GM23338 (cell line): ENCODE results near the gene RBM12. TPM values are rescaled to one million over a fixed set of nuclear protein-coding genes. Genes with fewer than 3 reads are reported as not detected.

Source experiments
- ATAC-seq: fragments of 200-7000 bp; cut with Tn5 transposase; 3 replicates; pipeline ENCODE4 v1.9.1; 2020
- DNase-seq: peaks from one replicate; pipeline ENCODE4 v3.0.0-alpha.2; 2015; ENCODE audit warnings: low spot score
- H2AFZ ChIP-seq: fragments of 200-600 bp; sonication (generic); 2 replicates; pipeline ENCODE4 v1.8.0; 2016; ENCODE audit warnings: antibody characterized with exemption, mild to moderate bottlenecking, moderate library complexity
- H3F3A ChIP-seq: fragments of 200-600 bp; sonication (generic); replicated peaks from 2 replicates; pipeline ENCODE4 v1.8.0; 2017; ENCODE audit warnings: antibody characterized with exemption, mixed run types, low read depth
- H3K27ac ChIP-seq: fragments of 200-600 bp; sonication (generic); 2 replicates; pipeline ENCODE4 v1.6.1; 2016; ENCODE audit warnings: low read depth
- H3K27me3 ChIP-seq: fragments of 200-600 bp; sonication (generic); 2 replicates; pipeline ENCODE4 v1.8.0; 2016; ENCODE audit warnings: mild to moderate bottlenecking, mixed run types, moderate library complexity; ENCODE audit not compliant: insufficient read depth
- H3K36me3 ChIP-seq: fragments of 200-600 bp; sonication (generic); 2 replicates; pipeline ENCODE4 v1.8.0; 2016; ENCODE audit warnings: mild to moderate bottlenecking; ENCODE audit not compliant: insufficient read depth
- H3K4me1 ChIP-seq: fragments of 200-600 bp; sonication (generic); 2 replicates; pipeline ENCODE4 v1.8.0; 2016; ENCODE audit warnings: mild to moderate bottlenecking, moderate library complexity; ENCODE audit not compliant: insufficient read depth
- H3K4me2 ChIP-seq: fragments of 200-600 bp; sonication (generic); 2 replicates; pipeline ENCODE4 v1.7.1; 2017; ENCODE audit warnings: mixed run types
- H3K4me3 ChIP-seq: fragments of 200-600 bp; sonication (generic); 2 replicates; pipeline ENCODE4 v1.6.1; 2016; ENCODE audit warnings: mixed run types
- H3K79me2 ChIP-seq: fragments of 200-600 bp; sonication (generic); replicated peaks from 2 replicates; pipeline ENCODE4 v1.8.0; 2017; ENCODE audit warnings: mild to moderate bottlenecking; ENCODE audit not compliant: insufficient read depth
- H3K9me2 ChIP-seq: fragments of 200-600 bp; sonication (generic); 2 replicates; pipeline ENCODE4 v1.8.0; 2017; ENCODE audit not compliant: insufficient read depth
- H4K20me1 ChIP-seq: fragments of 200-600 bp; sonication (generic); replicated peaks from 2 replicates; pipeline ENCODE4 v1.8.0; 2017; ENCODE audit warnings: mild to moderate bottlenecking; ENCODE audit not compliant: insufficient read depth
- H3K27ac Mint-ChIP-seq: 2 replicates; pipeline ENCODE4 v1.8.0; 2020; ENCODE audit warnings: inconsistent platforms, mild to moderate bottlenecking, moderate library complexity, mixed read lengths
- H3K27me3 Mint-ChIP-seq: 3 replicates; pipeline ENCODE4 v1.8.0; 2022; ENCODE audit warnings: low read depth, mild to moderate bottlenecking, moderate library complexity, mixed read lengths, inconsistent platforms; ENCODE audit not compliant: insufficient read depth, poor library complexity
- H3K36me3 Mint-ChIP-seq: 3 replicates; pipeline ENCODE4 v1.8.0; 2021; ENCODE audit warnings: low read depth, mild to moderate bottlenecking, inconsistent platforms, moderate library complexity, mixed read lengths
- H3K4me1 Mint-ChIP-seq: 3 replicates; pipeline ENCODE4 v1.8.0; 2020; ENCODE audit warnings: mild to moderate bottlenecking, inconsistent platforms, mixed read lengths
- H3K4me3 Mint-ChIP-seq: 3 replicates; pipeline ENCODE4 v1.8.0; 2021; ENCODE audit warnings: moderate library complexity, mild to moderate bottlenecking, inconsistent platforms, mixed read lengths
- H3K9me3 Mint-ChIP-seq: 3 replicates; pipeline ENCODE4 v1.8.0; 2020; ENCODE audit warnings: moderate library complexity, mild to moderate bottlenecking, inconsistent platforms, mixed read lengths
- CREB1 ChIP-seq: fragments of 250-450 bp; sonication (Bioruptor Pico); IDR thresholded peaks from 2 replicates; pipeline ENCODE4 v1.5.0; 2020; ENCODE audit warnings: low read depth, mild to moderate bottlenecking, moderate library complexity
- CTCF ChIP-seq, 2 experiments: fragments of 200-600 bp in 1 of 2; sonication (generic) in 1 of 2; conservative IDR thresholded peaks; 2 replicates each; pipeline versions ENCODE4 v1.5.1 to v1.6.1; 2016 to 2017; ENCODE audit warnings: antibody characterized with exemption in 2 of 2, low read depth in 2 of 2, mild to moderate bottlenecking in 2 of 2, moderate library complexity in 1 of 2
- ETS1 ChIP-seq: IDR thresholded peaks from 2 replicates; pipeline ENCODE4 v1.6.1; 2016; ENCODE audit warnings: antibody characterized with exemption
- EZH2 ChIP-seq: fragments of 200-600 bp; sonication (generic); IDR thresholded peaks from one replicate; pipeline ENCODE4 v1.8.0; 2017; ENCODE audit warnings: antibody characterized with exemption, mild to moderate bottlenecking, low read depth; ENCODE audit not compliant: unreplicated experiment
- EZH2phosphoT487 ChIP-seq: fragments of 200-600 bp; sonication (generic); IDR thresholded peaks from one replicate; pipeline ENCODE4 v1.8.1; 2018; ENCODE audit warnings: antibody characterized with exemption; ENCODE audit not compliant: unreplicated experiment
- JUNB ChIP-seq: IDR thresholded peaks from one replicate; pipeline ENCODE4 v1.6.1; 2016; ENCODE audit warnings: antibody characterized with exemption; ENCODE audit not compliant: unreplicated experiment
- NANOG ChIP-seq: IDR thresholded peaks from 2 replicates; pipeline ENCODE4 v1.6.1; 2016; ENCODE audit warnings: antibody characterized with exemption, borderline replicate concordance
- POLR2AphosphoS5 ChIP-seq: IDR thresholded peaks from 2 replicates; pipeline ENCODE4 v1.6.1; 2016; ENCODE audit warnings: antibody characterized with exemption, low read depth
- STAT1 ChIP-seq: IDR thresholded peaks from one replicate; pipeline ENCODE4 v1.6.1; 2016; ENCODE audit warnings: antibody characterized with exemption; ENCODE audit not compliant: unreplicated experiment
- ZNF114 ChIP-seq: fragments of 250-450 bp; sonication (Bioruptor Pico); IDR thresholded peaks from 2 replicates; pipeline ENCODE4 v1.5.0; 2020; ENCODE audit warnings: mild to moderate bottlenecking, moderate library complexity
- ZNF331 ChIP-seq: fragments of 250-450 bp; sonication (Bioruptor Pico); IDR thresholded peaks from 2 replicates; pipeline ENCODE4 v1.5.0; 2020; ENCODE audit warnings: low read depth, mild to moderate bottlenecking, moderate library complexity
- ZNF462 ChIP-seq: fragments of 250-450 bp; sonication (Bioruptor Pico); IDR thresholded peaks from 2 replicates; pipeline ENCODE4 v1.5.0; 2020; ENCODE audit warnings: mild to moderate bottlenecking, moderate library complexity
- polyA plus RNA-seq: library from polyadenylated mRNA; unstranded; fragments of >200 nt; fragmentation: Nextera tagmentation; extraction: Ambion mirVana; gene quantifications from 2 replicates; pipeline ENCODE4 v1.2.1, GENCODE V29; 2016
- total RNA-seq: library from RNA; depleted of rRNA; stranded (reverse); fragments of >200 nt; shearing (Covaris generic); gene quantifications from 2 replicates; pipeline ENCODE4 v1.2.3, GENCODE V29; 2014

The RBM12 gene
- total and polyA plus RNA-seq, 2 experiments from 2014 or later, result 22.3 to 82.2 TPM

GRCh38 chr20:35709259-35709658 is 44.6 kb upstream of the RBM12 start (continued):
- TF ChIP-seq CTCF (conservative IDR thresholded peaks at IDR 0.05; ENCODE audit: low read depth in 2 of 2) (no peak), ZNF331 (no peak), POLR2AphosphoS5 (no peak), CREB1 (CRISPR knock-in tag) (no peak)

- H3K36me3 Mint-ChIP-seq, result peaks cover 98% of the 10 kb centered on the region
- Histone ChIP-seq H2AFZ (no peak overlapping the region), H3K27ac (no peak overlapping the region), H3K4me2 (no peak overlapping the region), H3K36me3 (peaks cover 97% of the 10 kb centered on the region), H3K79me2 (peaks cover 46% of the 10 kb centered on the region), H3F3A (peaks cover 51% of the 10 kb centered on the region), H3K4me1 (no peaks in the 10 kb centered on the region), H4K20me1 (peaks cover 52% of the 10 kb centered on the region), H3K4me3 (no peak overlapping the region), H3K9me2 (no peaks in the 10 kb centered on the region), H3K27me3 (no peaks in the 10 kb centered on the region)
- no peak for ATAC-seq
- H3K27me3 Mint-ChIP-seq, result peaks cover 8% of the 10 kb centered on the region
- no peak for DNase-seq
- H3K9me3 Mint-ChIP-seq, result no peaks in the 10 kb centered on the region
- H3K4me1 Mint-ChIP-seq, result no peaks in the 10 kb centered on the region
- no peak overlapping the region for H3K4me3 Mint-ChIP-seq
- no peak overlapping the region for H3K27ac Mint-ChIP-seq
- no peak for TF ChIP-seq EZH2
- no peak for TF ChIP-seq JUNB
- TF ChIP-seq CREB1 (CRISPR knock-in tag), result no peak
- no peak for TF ChIP-seq STAT1
- no peak for TF ChIP-seq EZH2phosphoT487
- TF ChIP-seq CTCF (conservative IDR thresholded peaks at IDR 0.05; ENCODE audit: low read depth in 2 of 2), result no peak
- no peak for TF ChIP-seq ETS1
- TF ChIP-seq NANOG, result no peak
- no peak for TF ChIP-seq ZNF331
- TF ChIP-seq ZNF462 (CRISPR knock-in tag), result no peak
- no peak for TF ChIP-seq POLR2AphosphoS5
- TF ChIP-seq ZNF114 (CRISPR knock-in tag), result no peak
Measured at GRCh38 chr20:35708502-35708901, 43.8 kb upstream of the RBM12 start.
